Activated T-cell treated with anti-CD3 and anti-CD28 coated beads for 4 hours (primary cell): Measurements from ENCODE around the gene STAG1.
"Not testable (repeated sequence)": the region's sequence is repeated elsewhere in the genome, so short reads cannot be mapped to it uniquely, and the experiment has no call there.

ENCODE experiments used
- DNase-seq: peaks from one replicate; pipeline ENCODE4 v3.0.0-alpha.2; 2020

The STAG1 gene

GRCh38 chr3:136577791-136578190, 174.4 kb downstream of the STAG1 start:
- DNase-seq: no peak

GRCh38 chr3:136576279-136577009, 175.7 kb downstream of the STAG1 start:
- no peak for DNase-seq

GRCh38 chr3:136567599-136568188, 184.5 kb downstream of the STAG1 start:
- no peak for DNase-seq

- DNase-seq: not testable (repeated sequence)
These were observed 187.2 kb downstream of the STAG1 start for GRCh38 chr3:136564962-136565361.

GRCh38 chr3:136562026-136562425, 190.2 kb downstream of the STAG1 start:
- no peak for DNase-seq

GRCh38 chr3:136559896-136560295, 192.3 kb downstream of the STAG1 start:
- DNase-seq: no peak

- not testable (repeated sequence) for DNase-seq
These were observed 202.7 kb downstream of the STAG1 start for GRCh38 chr3:136549461-136549860.

- no peak for DNase-seq
These were observed 204.9 kb downstream of the STAG1 start for GRCh38 chr3:136547293-136547692.

- DNase-seq: no peak
These were observed 205.5 kb downstream of the STAG1 start for GRCh38 chr3:136546720-136547119.

GRCh38 chr3:136545664-136546268, 206.4 kb downstream of the STAG1 start:
- DNase-seq: no peak

GRCh38 chr3:136544532-136544931, 207.6 kb downstream of the STAG1 start:
- no peak for DNase-seq

- no peak for DNase-seq
These were observed 208.8 kb downstream of the STAG1 start for GRCh38 chr3:136543385-136543784.

GRCh38 chr3:136535906-136536305, 216.3 kb downstream of the STAG1 start:
- no peak for DNase-seq

GRCh38 chr3:136532766-136533165, 219.4 kb downstream of the STAG1 start:
- DNase-seq: no peak

GRCh38 chr3:136518102-136518501, 234.1 kb downstream of the STAG1 start:
- no peak for DNase-seq

- DNase-seq: no peak
These were observed 235.5 kb downstream of the STAG1 start for GRCh38 chr3:136516656-136517055.

GRCh38 chr3:136516095-136516494, 236.1 kb downstream of the STAG1 start:
- DNase-seq: no peak

GRCh38 chr3:136514533-136514932, 237.6 kb downstream of the STAG1 start:
- not testable (repeated sequence) for DNase-seq

- no peak for DNase-seq
These were observed 238.8 kb downstream of the STAG1 start for GRCh38 chr3:136513367-136513766.

GRCh38 chr3:136512381-136512780, 239.8 kb downstream of the STAG1 start:
- DNase-seq: no peak

GRCh38 chr3:136505676-136506075, 246.5 kb downstream of the STAG1 start:
- DNase-seq: no peak

- DNase-seq: no peak
These were observed 249.1 kb downstream of the STAG1 start for GRCh38 chr3:136503056-136503455.

GRCh38 chr3:136498919-136499447, 253.2 kb downstream of the STAG1 start:
- no peak for DNase-seq

GRCh38 chr3:136495213-136495612, 257.0 kb downstream of the STAG1 start:
- DNase-seq: no peak
